Liver (tissue), 9 donors: ENCODE results near the gene MLLT10. TPM values are rescaled to one million over a fixed set of nuclear protein-coding genes. Genes with fewer than 3 reads are reported as not detected.

Experiments used
- DNase-seq: peaks from one replicate; pipeline ENCODE4 v3.0.0-alpha.2; 2017; ENCODE audit warnings: low spot score
- H3K27ac ChIP-seq, 2 donors: one replicate each; pipeline ENCODE4 v1.7.0; 2013; ENCODE audit warnings: inconsistent platforms in 2 of 2, low read length in 2 of 2, control low read depth in 1 of 2, low read depth in 1 of 2, mild to moderate bottlenecking in 1 of 2
- H3K27me3 ChIP-seq, 4 donors: one replicate each; pipeline versions ENCODE4 v1.6.1 to v1.7.0; 2013; ENCODE audit warnings: low read length in 3 of 4, inconsistent platforms in 1 of 4, mild to moderate bottlenecking in 1 of 4, moderate library complexity in 1 of 4; ENCODE audit not compliant: control insufficient read depth in 4 of 4, insufficient read depth in 4 of 4
- H3K36me3 ChIP-seq, 4 donors: one replicate each; pipeline versions ENCODE4 v1.6.1 to v1.7.0; 2013; ENCODE audit warnings: low read length in 3 of 4, mild to moderate bottlenecking in 3 of 4, low read depth in 1 of 4, moderate library complexity in 1 of 4; ENCODE audit not compliant: control insufficient read depth in 4 of 4, insufficient read depth in 3 of 4
- H3K4me1 ChIP-seq, 4 donors: one replicate each; pipeline versions ENCODE4 v1.6.1 to v1.7.0; 2013; ENCODE audit warnings: low read length in 3 of 4, mild to moderate bottlenecking in 3 of 4, moderate library complexity in 1 of 4; ENCODE audit not compliant: control insufficient read depth in 4 of 4, insufficient read depth in 4 of 4
- H3K4me3 ChIP-seq, 3 donors: one replicate each; pipeline versions ENCODE4 v1.6.1 to v1.7.0; 2013; ENCODE audit warnings: low read length in 3 of 3, control low read depth in 1 of 3, low read depth in 1 of 3, mild to moderate bottlenecking in 1 of 3
- H3K9ac ChIP-seq, 2 donors: one replicate each; pipeline ENCODE4 v1.7.0; 2013; ENCODE audit warnings: low read length in 2 of 2, mild to moderate bottlenecking in 2 of 2, moderate library complexity in 2 of 2, control low read depth in 1 of 2, low read depth in 1 of 2
- H3K9me3 ChIP-seq, 4 donors: one replicate each; pipeline versions ENCODE4 v1.6.1 to v1.7.0; 2013; ENCODE audit warnings: low read length in 3 of 4; ENCODE audit not compliant: control insufficient read depth in 4 of 4
- ATF3 ChIP-seq: IDR thresholded peaks from 2 replicates; pipeline ENCODE4 v1.6.1; 2016; ENCODE audit warnings: antibody characterized with exemption
- CTCF ChIP-seq: fragments of 150-350 bp; IDR thresholded peaks from 2 replicates; pipeline ENCODE4 v1.5.1; 2017; ENCODE audit warnings: improper control_type of control experiment, low read depth, low read length; ENCODE audit not compliant: missing input control
- EGR1 ChIP-seq, 2 donors: IDR thresholded peaks; 2 replicates each; pipeline ENCODE4 v1.6.1; 2016 to 2018; ENCODE audit warnings: antibody characterized with exemption in 2 of 2, low read depth in 2 of 2
- FOXA1 ChIP-seq: IDR thresholded peaks from 2 replicates; pipeline ENCODE4 v1.6.1; 2016; ENCODE audit warnings: antibody characterized with exemption
- FOXA2 ChIP-seq: IDR thresholded peaks from 2 replicates; pipeline ENCODE4 v1.6.1; 2016; ENCODE audit warnings: antibody characterized with exemption
- GABPA ChIP-seq, 2 donors: IDR thresholded peaks in 1 of 2; conservative IDR thresholded peaks in 1 of 2; 2 replicates each; pipeline ENCODE4 v1.6.1; 2016; ENCODE audit warnings: antibody characterized with exemption in 2 of 2, mild to moderate bottlenecking in 1 of 2, moderate library complexity in 1 of 2
- HNF4A ChIP-seq, 2 donors: conservative IDR thresholded peaks; 2 replicates each; pipeline ENCODE4 v1.6.1; 2016; ENCODE audit warnings: antibody characterized with exemption in 2 of 2, mild to moderate bottlenecking in 2 of 2
- HNF4G ChIP-seq: IDR thresholded peaks from 2 replicates; pipeline ENCODE4 v1.6.1; 2016; ENCODE audit warnings: antibody characterized with exemption
- JUND ChIP-seq, 2 donors: IDR thresholded peaks; 2 replicates each; pipeline ENCODE4 v1.6.1; 2016; ENCODE audit warnings: antibody characterized with exemption in 2 of 2
- MAX ChIP-seq: IDR thresholded peaks from 2 replicates; pipeline ENCODE4 v1.6.1; 2016; ENCODE audit warnings: antibody characterized with exemption
- NR2F2 ChIP-seq: IDR thresholded peaks from 2 replicates; pipeline ENCODE4 v1.6.1; 2016; ENCODE audit warnings: antibody characterized with exemption
- RAD21 ChIP-seq, 2 donors: IDR thresholded peaks; 2 replicates each; pipeline ENCODE4 v1.6.1; 2016; ENCODE audit warnings: antibody characterized with exemption in 2 of 2, mild to moderate bottlenecking in 2 of 2
- RXRA ChIP-seq, 2 donors: IDR thresholded peaks; 2 replicates each; pipeline ENCODE4 v1.6.1; 2017 to 2018; ENCODE audit warnings: antibody characterized with exemption in 2 of 2, mild to moderate bottlenecking in 1 of 2
- SP1 ChIP-seq: IDR thresholded peaks from 2 replicates; pipeline ENCODE4 v1.6.1; 2018; ENCODE audit warnings: antibody characterized with exemption, mild to moderate bottlenecking
- TAF1 ChIP-seq: conservative IDR thresholded peaks from 2 replicates; pipeline ENCODE4 v1.6.1; 2016; ENCODE audit warnings: antibody characterized with exemption, mild to moderate bottlenecking
- YY1 ChIP-seq: IDR thresholded peaks from 2 replicates; pipeline ENCODE4 v1.6.1; 2016; ENCODE audit warnings: antibody characterized with exemption, mild to moderate bottlenecking
- ZBTB33 ChIP-seq: IDR thresholded peaks from 2 replicates; pipeline ENCODE4 v1.6.1; 2016; ENCODE audit warnings: antibody characterized with exemption
- WGBS: extraction: QIAGEN DNeasy Blood & Tissue Kit; methylation state at CpG from one replicate; pipeline ENCODE4 v1.1.7; 2013; 5-methylcytosine and 5-hydroxymethylcytosine counted together
- polyA plus RNA-seq, 2 donors: library from polyadenylated mRNA; stranded (reverse) in 1 of 2; unstranded in 1 of 2; fragments of 200-250 nt in 1 of 2; fragments of >200 nt in 1 of 2; fragmentation: Nextera tagmentation in 1 of 2; extraction: Ambion mirVana in 1 of 2; gene quantifications; one replicate each; pipeline versions ENCODE4 v1.2.1 to v1.2.3, GENCODE V29; 2013 to 2015
- total RNA-seq, 2 donors: library from RNA; depleted of rRNA; stranded (reverse); fragments of >200 nt; gene quantifications; one replicate each; pipeline ENCODE4 v1.2.3, GENCODE V29; 2014
- TF ChIP-seq, protein P1 (sequence below): IDR thresholded peaks from 2 replicates; pipeline ENCODE4 v1.6.1; 2016; ENCODE audit warnings: antibody characterized with exemption, mild to moderate bottlenecking
- donor health status: healthy.
- donor health status: healthy.
- donor health status: healthy.
- donor health status: healthy.
- donor health status: healthy.

Gene MLLT10
- total and polyA plus RNA-seq, 4 donors = 11.9 to 47.4 (median 22.6) TPM

- H3K9me3 ChIP-seq = no peaks in the 10 kb centered on the region
- no peaks in the 10 kb centered on the region for H3K27me3 ChIP-seq
- H3K36me3 ChIP-seq = no peaks in the 10 kb centered on the region
- under 1% methylated on average over 58 of the region's 58 CpGs for WGBS
- peak overlapping the region in 1 of 2 donors; percentile 61 for H3K9ac ChIP-seq
- TF ChIP-seq ZBTB33 (no peak), YY1 (peak; percentile 43), MAX (no peak), NR2F2 (no peak), EGR1 (IDR thresholded peaks at IDR 0.05; ENCODE audit: low read depth in 2 of 2) (no peak), FOXA2 (no peak), TAF1 (peak; percentile 77), HNF4A (conservative IDR thresholded peaks at IDR 0.05) (peak; percentile 79), CTCF (peak; percentile 98), GABPA (IDR thresholded peaks at IDR 0.05 in 1 of 2, conservative IDR thresholded peaks at IDR 0.05 in 1 of 2) (no peak), FOXA1 (no peak), HNF4G (peak; percentile 78), RAD21 (IDR thresholded peaks at IDR 0.05) (peak; percentile 82 to 90), RXRA (IDR thresholded peaks at IDR 0.05) (no peak), JUND (IDR thresholded peaks at IDR 0.05) (no peak), ATF3 (no peak), SP1 (peak; percentile 43)
- TF ChIP-seq, protein P1, sequence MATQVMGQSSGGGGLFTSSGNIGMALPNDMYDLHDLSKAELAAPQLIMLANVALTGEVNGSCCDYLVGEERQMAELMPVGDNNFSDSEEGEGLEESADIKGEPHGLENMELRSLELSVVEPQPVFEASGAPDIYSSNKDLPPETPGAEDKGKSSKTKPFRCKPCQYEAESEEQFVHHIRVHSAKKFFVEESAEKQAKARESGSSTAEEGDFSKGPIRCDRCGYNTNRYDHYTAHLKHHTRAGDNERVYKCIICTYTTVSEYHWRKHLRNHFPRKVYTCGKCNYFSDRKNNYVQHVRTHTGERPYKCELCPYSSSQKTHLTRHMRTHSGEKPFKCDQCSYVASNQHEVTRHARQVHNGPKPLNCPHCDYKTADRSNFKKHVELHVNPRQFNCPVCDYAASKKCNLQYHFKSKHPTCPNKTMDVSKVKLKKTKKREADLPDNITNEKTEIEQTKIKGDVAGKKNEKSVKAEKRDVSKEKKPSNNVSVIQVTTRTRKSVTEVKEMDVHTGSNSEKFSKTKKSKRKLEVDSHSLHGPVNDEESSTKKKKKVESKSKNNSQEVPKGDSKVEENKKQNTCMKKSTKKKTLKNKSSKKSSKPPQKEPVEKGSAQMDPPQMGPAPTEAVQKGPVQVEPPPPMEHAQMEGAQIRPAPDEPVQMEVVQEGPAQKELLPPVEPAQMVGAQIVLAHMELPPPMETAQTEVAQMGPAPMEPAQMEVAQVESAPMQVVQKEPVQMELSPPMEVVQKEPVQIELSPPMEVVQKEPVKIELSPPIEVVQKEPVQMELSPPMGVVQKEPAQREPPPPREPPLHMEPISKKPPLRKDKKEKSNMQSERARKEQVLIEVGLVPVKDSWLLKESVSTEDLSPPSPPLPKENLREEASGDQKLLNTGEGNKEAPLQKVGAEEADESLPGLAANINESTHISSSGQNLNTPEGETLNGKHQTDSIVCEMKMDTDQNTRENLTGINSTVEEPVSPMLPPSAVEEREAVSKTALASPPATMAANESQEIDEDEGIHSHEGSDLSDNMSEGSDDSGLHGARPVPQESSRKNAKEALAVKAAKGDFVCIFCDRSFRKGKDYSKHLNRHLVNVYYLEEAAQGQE = peak; percentile 22
- peak; percentile 91 for DNase-seq
- H3K27ac ChIP-seq = peak overlapping the region; percentile 73 to 87
- H3K4me1 ChIP-seq = peaks cover 0 to 51% (median 34%) of the 10 kb centered on the region in 4 donors
- H3K4me3 ChIP-seq = peak overlapping the region; percentile 80 to 84 (median 81)
Measured at GRCh38 chr10:21495752-21496342, 38.2 kb upstream of the MLLT10 start.
